Dermis microvascular lymphatic vessel endothelial cell (primary cell): ENCODE measurements around the gene UGT1A6. TPM values are rescaled to one million over a fixed set of nuclear protein-coding genes. Genes with fewer than 3 reads are reported as not detected.
"Not testable (repeated sequence)": the region's sequence is repeated elsewhere in the genome, so short reads cannot be mapped to it uniquely, and the experiment has no call there.

ENCODE experiments used
- DNase-seq, 2 donors: peaks; one replicate each; pipeline versions ENCODE4 v3.0.0 to v3.0.0-alpha.2; 2010; ENCODE audit warnings: low read depth in 2 of 2
- total RNA-seq: library from RNA; depleted of rRNA; stranded (reverse); fragments of >200 nt; gene quantifications from 2 replicates; pipeline ENCODE4 v1.2.1, GENCODE V29; 2014

The UGT1A6 gene
- not detected in 2 replicates for total RNA-seq

GRCh38 chr2:233692648-233693047, at the start of gene UGT1A6:
Gene UGT1A6, plus strand, starts transcription at chr2:233692890. Its CDS starts 115 bp downstream, at chr2:233693005.
- no peak for DNase-seq

- peak in 1 of 2 donors; percentile 7 for DNase-seq
Measured at GRCh38 chr2:233643128-233643527, 49.6 kb upstream of the UGT1A6 start.

GRCh38 chr2:233646033-233646432, 46.7 kb upstream of the UGT1A6 start:
- DNase-seq: not testable (repeated sequence)

- no peak for DNase-seq
Measured at GRCh38 chr2:233650981-233651380, 41.7 kb upstream of the UGT1A6 start.

GRCh38 chr2:233651430-233651829, 41.3 kb upstream of the UGT1A6 start:
- DNase-seq: no peak

- no peak for DNase-seq
Measured at GRCh38 chr2:233654501-233654900, 38.2 kb upstream of the UGT1A6 start.

- no peak for DNase-seq
Measured at GRCh38 chr2:233655043-233655442, 37.6 kb upstream of the UGT1A6 start.

GRCh38 chr2:233655943-233656342, 36.7 kb upstream of the UGT1A6 start:
- not testable (repeated sequence) for DNase-seq

GRCh38 chr2:233656443-233656842, 36.2 kb upstream of the UGT1A6 start:
- DNase-seq: no peak

- no peak for DNase-seq
Measured at GRCh38 chr2:233658610-233659009, 34.1 kb upstream of the UGT1A6 start.

- DNase-seq: no peak
Measured at GRCh38 chr2:233663911-233664310, 28.8 kb upstream of the UGT1A6 start.

- DNase-seq: no peak
Measured at GRCh38 chr2:233668605-233669260, 24.0 kb upstream of the UGT1A6 start.

- DNase-seq: no peak
Measured at GRCh38 chr2:233671290-233672161, 21.2 kb upstream of the UGT1A6 start, which contains the start of gene UGT1A9. Gene UGT1A9, plus strand, starts transcription at chr2:233671898. Its CDS starts 37 bp downstream, at chr2:233671935.

GRCh38 chr2:233672886-233673285, 19.8 kb upstream of the UGT1A6 start:
- no peak for DNase-seq

- DNase-seq: no peak
Measured at GRCh38 chr2:233673896-233674295, 18.8 kb upstream of the UGT1A6 start.

GRCh38 chr2:233674314-233674713, 18.4 kb upstream of the UGT1A6 start:
- no peak for DNase-seq

- DNase-seq: no peak
Measured at GRCh38 chr2:233674995-233675394, 17.7 kb upstream of the UGT1A6 start.

GRCh38 chr2:233676046-233676445, 16.6 kb upstream of the UGT1A6 start:
- DNase-seq: no peak

GRCh38 chr2:233679196-233679595, 13.5 kb upstream of the UGT1A6 start:
- no peak for DNase-seq

GRCh38 chr2:233680361-233681045, 12.2 kb upstream of the UGT1A6 start:
- no peak for DNase-seq

- DNase-seq: no peak
Measured at GRCh38 chr2:233681521-233682099, 11.1 kb upstream of the UGT1A6 start, which contains the start of gene UGT1A7. Gene UGT1A7, plus strand, starts transcription at chr2:233681901. Its CDS starts 37 bp downstream, at chr2:233681938.

- DNase-seq: no peak
Measured at GRCh38 chr2:233684640-233685039, 8.1 kb upstream of the UGT1A6 start.
